ENCODE data around the gene DIPK1C.

DNA sequence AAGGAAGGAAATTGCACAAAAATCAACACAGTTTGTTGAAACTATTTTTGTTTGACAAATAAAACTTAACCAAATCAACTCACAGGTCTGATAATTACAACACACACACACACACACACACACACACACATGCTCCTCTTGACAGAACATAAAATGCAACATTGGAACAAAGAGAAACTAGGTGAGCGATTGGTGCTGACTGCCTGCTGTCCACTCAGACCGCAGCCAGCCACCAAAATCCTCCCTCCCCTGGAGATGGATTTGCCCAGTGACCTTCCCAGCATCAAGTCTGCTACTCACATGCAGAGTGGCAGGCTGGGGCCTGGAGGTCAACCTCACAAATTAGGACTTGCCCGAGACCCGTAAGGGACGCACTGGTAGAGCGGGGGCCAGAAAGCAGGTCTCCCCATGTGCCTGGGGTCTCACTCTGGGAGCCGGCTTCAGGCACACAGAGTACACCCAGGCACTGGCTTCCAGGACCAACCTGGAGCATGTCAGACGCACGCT lies 61.4 kb downstream of the DIPK1C start:
- TF ChIP-seq, protein P1, sequence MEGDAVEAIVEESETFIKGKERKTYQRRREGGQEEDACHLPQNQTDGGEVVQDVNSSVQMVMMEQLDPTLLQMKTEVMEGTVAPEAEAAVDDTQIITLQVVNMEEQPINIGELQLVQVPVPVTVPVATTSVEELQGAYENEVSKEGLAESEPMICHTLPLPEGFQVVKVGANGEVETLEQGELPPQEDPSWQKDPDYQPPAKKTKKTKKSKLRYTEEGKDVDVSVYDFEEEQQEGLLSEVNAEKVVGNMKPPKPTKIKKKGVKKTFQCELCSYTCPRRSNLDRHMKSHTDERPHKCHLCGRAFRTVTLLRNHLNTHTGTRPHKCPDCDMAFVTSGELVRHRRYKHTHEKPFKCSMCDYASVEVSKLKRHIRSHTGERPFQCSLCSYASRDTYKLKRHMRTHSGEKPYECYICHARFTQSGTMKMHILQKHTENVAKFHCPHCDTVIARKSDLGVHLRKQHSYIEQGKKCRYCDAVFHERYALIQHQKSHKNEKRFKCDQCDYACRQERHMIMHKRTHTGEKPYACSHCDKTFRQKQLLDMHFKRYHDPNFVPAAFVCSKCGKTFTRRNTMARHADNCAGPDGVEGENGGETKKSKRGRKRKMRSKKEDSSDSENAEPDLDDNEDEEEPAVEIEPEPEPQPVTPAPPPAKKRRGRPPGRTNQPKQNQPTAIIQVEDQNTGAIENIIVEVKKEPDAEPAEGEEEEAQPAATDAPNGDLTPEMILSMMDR (IDR thresholded peaks at IDR 0.05; ENCODE audit: insufficient read depth, low read length), result no peak
- TF ChIP-seq, protein P2, sequence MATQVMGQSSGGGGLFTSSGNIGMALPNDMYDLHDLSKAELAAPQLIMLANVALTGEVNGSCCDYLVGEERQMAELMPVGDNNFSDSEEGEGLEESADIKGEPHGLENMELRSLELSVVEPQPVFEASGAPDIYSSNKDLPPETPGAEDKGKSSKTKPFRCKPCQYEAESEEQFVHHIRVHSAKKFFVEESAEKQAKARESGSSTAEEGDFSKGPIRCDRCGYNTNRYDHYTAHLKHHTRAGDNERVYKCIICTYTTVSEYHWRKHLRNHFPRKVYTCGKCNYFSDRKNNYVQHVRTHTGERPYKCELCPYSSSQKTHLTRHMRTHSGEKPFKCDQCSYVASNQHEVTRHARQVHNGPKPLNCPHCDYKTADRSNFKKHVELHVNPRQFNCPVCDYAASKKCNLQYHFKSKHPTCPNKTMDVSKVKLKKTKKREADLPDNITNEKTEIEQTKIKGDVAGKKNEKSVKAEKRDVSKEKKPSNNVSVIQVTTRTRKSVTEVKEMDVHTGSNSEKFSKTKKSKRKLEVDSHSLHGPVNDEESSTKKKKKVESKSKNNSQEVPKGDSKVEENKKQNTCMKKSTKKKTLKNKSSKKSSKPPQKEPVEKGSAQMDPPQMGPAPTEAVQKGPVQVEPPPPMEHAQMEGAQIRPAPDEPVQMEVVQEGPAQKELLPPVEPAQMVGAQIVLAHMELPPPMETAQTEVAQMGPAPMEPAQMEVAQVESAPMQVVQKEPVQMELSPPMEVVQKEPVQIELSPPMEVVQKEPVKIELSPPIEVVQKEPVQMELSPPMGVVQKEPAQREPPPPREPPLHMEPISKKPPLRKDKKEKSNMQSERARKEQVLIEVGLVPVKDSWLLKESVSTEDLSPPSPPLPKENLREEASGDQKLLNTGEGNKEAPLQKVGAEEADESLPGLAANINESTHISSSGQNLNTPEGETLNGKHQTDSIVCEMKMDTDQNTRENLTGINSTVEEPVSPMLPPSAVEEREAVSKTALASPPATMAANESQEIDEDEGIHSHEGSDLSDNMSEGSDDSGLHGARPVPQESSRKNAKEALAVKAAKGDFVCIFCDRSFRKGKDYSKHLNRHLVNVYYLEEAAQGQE (IDR thresholded peaks at IDR 0.05; ENCODE audit: insufficient replicate concordance, low read depth), result no peak

Data from HL-60 (cell line).